BE2C (cell line): ENCODE measurements around the gene PTPRG.

Experiments
- DNase-seq: peaks from one replicate; pipeline ENCODE4 v3.0.0-alpha.2; 2020
- H3K27me3 ChIP-seq: fragments of 250-450 bp; sonication (Bioruptor Pico); 2 replicates; pipeline ENCODE4 v1.5.1; 2020; ENCODE audit warnings: mild to moderate bottlenecking
- H3K36me3 ChIP-seq: fragments of 250-450 bp; sonication (Bioruptor Pico); 2 replicates; pipeline ENCODE4 v1.5.1; 2020; ENCODE audit warnings: mild to moderate bottlenecking
- H3K4me1 ChIP-seq: fragments of 250-450 bp; sonication (Bioruptor Pico); 2 replicates; pipeline ENCODE4 v1.5.1; 2020
- H3K4me3 ChIP-seq: 2 replicates; pipeline ENCODE4 v1.5.1; 2011; ENCODE audit warnings: low read depth, low read length
- H3K9me3 ChIP-seq: fragments of 250-450 bp; sonication (Bioruptor Pico); 2 replicates; pipeline ENCODE4 v1.5.1; 2020
- TF ChIP-seq, protein P1 (sequence below): IDR thresholded peaks from 2 replicates; pipeline ENCODE4 v1.5.1; 2012; ENCODE audit warnings: mild to moderate bottlenecking, low read depth, low read length

Gene PTPRG

DNA sequence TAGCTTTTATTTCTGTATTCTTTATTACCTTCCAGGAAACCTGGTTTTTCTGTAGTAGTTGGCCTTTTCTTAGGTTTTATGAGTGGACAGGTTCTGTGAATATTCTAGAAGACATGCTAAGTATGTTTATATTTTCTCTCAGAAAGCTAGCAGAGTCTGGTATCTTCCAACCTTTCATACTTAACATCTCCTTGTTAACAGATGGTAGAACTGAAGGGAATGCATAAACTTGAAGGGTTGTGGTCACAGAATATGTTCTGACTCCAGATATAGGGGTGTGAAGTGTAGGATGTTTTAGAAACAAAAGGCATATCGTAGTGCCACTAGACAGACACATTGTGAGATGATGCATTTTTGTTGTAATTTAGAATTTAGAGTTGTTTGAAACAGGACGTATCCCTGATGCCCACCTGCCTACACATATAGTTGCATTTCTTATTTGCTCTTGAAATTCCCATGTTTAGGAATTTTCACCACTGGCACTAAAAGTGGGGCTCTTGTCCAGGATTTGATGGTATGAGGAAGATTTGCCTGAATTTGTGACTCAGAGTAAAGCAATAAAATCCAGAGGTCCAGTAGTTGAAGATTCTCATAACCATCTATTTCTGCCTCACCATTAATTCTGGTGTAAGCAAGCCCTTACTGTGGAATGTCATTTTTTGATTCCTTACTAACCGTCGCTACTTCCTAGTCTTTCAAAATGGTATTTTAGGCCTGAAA, 537.4 kb downstream of the PTPRG start:
- Histone ChIP-seq H3K4me3 (no peak overlapping the region), H3K4me1 (no peaks in the 10 kb centered on the region), H3K9me3 (no peaks in the 10 kb centered on the region), H3K36me3 (no peaks in the 10 kb centered on the region), H3K27me3 (peaks cover 28% of the 10 kb centered on the region)
- DNase-seq: no peak
- TF ChIP-seq, protein P1, sequence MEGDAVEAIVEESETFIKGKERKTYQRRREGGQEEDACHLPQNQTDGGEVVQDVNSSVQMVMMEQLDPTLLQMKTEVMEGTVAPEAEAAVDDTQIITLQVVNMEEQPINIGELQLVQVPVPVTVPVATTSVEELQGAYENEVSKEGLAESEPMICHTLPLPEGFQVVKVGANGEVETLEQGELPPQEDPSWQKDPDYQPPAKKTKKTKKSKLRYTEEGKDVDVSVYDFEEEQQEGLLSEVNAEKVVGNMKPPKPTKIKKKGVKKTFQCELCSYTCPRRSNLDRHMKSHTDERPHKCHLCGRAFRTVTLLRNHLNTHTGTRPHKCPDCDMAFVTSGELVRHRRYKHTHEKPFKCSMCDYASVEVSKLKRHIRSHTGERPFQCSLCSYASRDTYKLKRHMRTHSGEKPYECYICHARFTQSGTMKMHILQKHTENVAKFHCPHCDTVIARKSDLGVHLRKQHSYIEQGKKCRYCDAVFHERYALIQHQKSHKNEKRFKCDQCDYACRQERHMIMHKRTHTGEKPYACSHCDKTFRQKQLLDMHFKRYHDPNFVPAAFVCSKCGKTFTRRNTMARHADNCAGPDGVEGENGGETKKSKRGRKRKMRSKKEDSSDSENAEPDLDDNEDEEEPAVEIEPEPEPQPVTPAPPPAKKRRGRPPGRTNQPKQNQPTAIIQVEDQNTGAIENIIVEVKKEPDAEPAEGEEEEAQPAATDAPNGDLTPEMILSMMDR: no peak

DNA sequence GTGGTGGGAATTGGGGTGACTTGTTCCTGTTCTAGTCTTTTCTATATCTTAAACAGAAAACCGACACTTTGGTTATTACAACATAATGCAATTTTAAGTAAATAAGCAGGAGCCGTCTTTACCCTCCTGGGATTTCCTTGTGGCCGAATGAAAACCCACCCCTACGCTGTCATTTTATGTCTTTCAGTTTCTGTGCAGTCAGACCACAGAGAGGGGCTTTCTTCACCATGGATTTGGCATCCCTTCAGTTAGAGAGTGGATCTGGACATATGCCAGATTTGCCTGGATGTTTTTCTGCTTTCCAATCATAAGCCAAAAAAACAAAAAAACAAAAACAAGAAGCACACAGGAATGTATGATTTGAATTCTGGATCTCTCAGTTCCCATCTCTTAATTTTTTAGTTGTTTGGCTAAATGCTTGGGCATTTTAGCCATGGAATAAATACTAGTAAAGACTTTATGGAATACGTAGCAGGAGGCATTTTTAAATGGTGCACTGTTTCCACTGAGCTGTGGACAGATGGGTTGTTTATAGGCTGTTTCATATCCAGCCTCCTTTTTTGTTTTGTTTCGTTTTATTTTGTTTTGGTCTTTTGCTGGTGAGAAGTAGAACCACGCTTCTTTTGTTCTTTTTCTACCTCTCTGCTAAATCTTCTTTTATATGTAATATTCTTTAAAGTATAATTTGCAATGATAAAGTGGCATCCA, 539.1 kb downstream of the PTPRG start:
- no peak for DNase-seq
- H3K36me3 ChIP-seq: no peaks in the 10 kb centered on the region
- no peak overlapping the region for H3K4me3 ChIP-seq
- H3K4me1 ChIP-seq: no peaks in the 10 kb centered on the region
- TF ChIP-seq, protein P1: no peak
- no peaks in the 10 kb centered on the region for H3K9me3 ChIP-seq
- H3K27me3 ChIP-seq: peaks cover 28% of the 10 kb centered on the region

DNA sequence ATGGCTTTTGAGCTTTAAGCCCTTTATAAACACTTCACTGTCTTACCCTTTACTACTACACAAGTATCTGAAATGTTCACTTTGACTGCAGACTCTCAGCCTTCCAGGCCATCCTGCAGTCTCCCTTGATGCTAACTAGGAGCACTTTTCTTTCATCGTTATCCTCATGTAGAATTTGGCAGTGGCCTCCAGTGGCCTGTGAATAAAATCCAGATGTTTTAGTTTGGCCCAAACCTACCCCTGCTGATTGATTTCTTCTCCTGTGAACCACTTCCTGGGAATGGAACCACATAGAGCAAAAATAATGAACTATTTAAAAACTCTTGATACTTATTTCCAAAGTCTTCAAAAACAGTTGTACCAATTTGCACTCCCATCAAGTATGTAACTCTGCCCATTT, 540.1 kb downstream of the PTPRG start:
- DNase-seq: no peak
- TF ChIP-seq, protein P1: no peak
- no peak overlapping the region for H3K4me3 ChIP-seq
- H3K9me3 ChIP-seq: no peaks in the 10 kb centered on the region
- H3K27me3 ChIP-seq: peaks cover 23% of the 10 kb centered on the region
- H3K4me1 ChIP-seq: no peaks in the 10 kb centered on the region
- no peaks in the 10 kb centered on the region for H3K36me3 ChIP-seq

DNA sequence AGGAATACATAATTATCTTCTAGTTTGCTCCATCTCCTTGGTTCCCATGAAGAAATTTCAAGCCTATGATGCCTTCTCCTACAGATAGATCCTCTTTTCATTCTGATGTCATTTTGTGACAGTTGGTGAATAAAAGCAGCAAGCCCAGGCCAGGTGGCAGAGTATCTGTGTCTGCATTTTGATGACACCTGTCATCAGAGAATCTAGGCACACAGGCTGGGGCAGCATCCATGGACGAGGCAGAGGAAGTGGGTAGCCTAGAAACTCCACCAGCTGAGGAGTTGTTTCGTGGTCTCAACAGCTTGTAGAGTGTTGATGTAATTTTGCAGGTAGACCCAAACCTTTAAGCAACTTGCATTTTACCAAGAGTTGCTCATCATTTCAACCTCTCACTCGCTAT, 542.2 kb downstream of the PTPRG start:
- Histone ChIP-seq H3K36me3 (no peaks in the 10 kb centered on the region), H3K9me3 (no peaks in the 10 kb centered on the region), H3K27me3 (peaks cover 11% of the 10 kb centered on the region), H3K4me1 (no peaks in the 10 kb centered on the region), H3K4me3 (no peak overlapping the region)
- TF ChIP-seq, protein P1: no peak
- DNase-seq: no peak

DNA sequence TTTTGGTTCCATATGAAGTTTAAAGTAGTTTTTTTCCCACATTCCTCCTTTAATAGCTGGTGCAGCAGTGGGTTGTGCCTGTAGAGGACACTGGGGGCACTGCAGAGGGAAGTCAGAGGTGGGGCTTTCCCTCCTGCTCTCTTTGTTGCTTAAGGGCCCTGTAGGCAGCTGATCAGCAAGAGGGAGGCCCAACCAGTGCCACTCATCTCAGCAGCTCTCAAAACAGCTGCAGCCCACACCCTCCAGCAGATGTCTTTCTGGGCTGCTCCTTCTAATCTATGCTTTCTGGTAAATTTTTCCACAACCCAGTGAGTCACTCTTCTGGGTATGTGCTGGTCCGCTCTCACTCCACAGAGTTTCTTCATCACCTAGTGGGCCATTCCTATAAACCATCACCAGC, 548.2 kb downstream of the PTPRG start:
- Histone ChIP-seq H3K27me3 (no peaks in the 10 kb centered on the region; the same call in 1 of the 2 replicates), H3K9me3 (no peaks in the 10 kb centered on the region), H3K36me3 (no peaks in the 10 kb centered on the region), H3K4me1 (no peaks in the 10 kb centered on the region), H3K4me3 (no peak overlapping the region)
- no peak for DNase-seq
- TF ChIP-seq, protein P1: no peak

DNA sequence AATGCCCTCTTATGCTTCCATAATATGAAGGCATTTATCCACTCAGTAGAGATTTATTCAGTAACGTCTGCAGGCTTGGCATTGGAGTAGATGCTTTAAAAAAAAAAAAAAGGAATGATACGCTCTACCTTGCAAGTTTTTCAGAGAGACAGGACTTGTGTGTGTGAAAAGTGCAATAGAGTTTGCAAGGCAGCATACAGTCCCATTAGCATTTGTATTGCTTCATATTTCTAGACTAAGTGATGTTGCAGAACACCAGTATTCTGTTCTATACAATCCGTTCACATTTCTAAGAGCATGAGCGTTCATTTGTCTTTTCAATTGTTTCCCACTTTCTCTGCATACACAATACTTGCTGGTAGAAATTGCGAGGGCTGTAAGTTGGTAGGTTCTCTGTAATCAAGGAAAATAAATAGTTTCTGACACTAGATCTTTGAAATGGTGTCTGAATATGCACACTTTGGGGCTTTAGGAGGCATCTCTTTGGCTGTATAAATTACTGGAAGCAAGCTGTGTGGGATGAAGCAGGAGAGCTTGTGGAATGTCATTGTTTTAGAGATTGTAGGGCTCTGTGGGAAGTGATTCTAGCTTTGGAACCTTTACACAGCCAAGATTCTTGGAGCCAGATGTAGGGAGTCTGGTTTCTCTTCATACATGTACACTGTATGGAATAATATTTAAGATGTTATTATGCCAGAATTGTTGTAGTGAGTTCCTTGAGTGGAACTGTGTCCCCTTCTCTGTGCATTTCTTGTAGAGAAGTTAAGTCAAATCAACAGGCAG, 549.3 kb downstream of the PTPRG start:
- H3K4me3 ChIP-seq: no peak overlapping the region
- TF ChIP-seq, protein P1: no peak
- H3K27me3 ChIP-seq: no peaks in the 10 kb centered on the region; the same call in none of the 2 replicates
- DNase-seq: no peak
- no peaks in the 10 kb centered on the region for H3K9me3 ChIP-seq
- no peaks in the 10 kb centered on the region for H3K36me3 ChIP-seq
- no peaks in the 10 kb centered on the region for H3K4me1 ChIP-seq
